Liver (tissue), 3 donors: ENCODE results near the gene RNF126.

Source experiments
- CTCF ChIP-seq: fragments of 150-350 bp; IDR thresholded peaks from 2 replicates; pipeline ENCODE4 v1.5.1; 2017; ENCODE audit warnings: improper control_type of control experiment, low read depth, low read length; ENCODE audit not compliant: missing input control
- HNF4G ChIP-seq: IDR thresholded peaks from 2 replicates; pipeline ENCODE4 v1.6.1; 2016; ENCODE audit warnings: antibody characterized with exemption
- RAD21 ChIP-seq, 2 donors: IDR thresholded peaks; 2 replicates each; pipeline ENCODE4 v1.6.1; 2016; ENCODE audit warnings: antibody characterized with exemption in 2 of 2, mild to moderate bottlenecking in 2 of 2
- REST ChIP-seq: IDR thresholded peaks from 2 replicates; pipeline ENCODE4 v1.6.1; 2016; ENCODE audit warnings: antibody characterized with exemption, mild to moderate bottlenecking
- SP1 ChIP-seq: IDR thresholded peaks from 2 replicates; pipeline ENCODE4 v1.6.1; 2018; ENCODE audit warnings: antibody characterized with exemption, mild to moderate bottlenecking
- TF ChIP-seq, protein P1 (sequence below): IDR thresholded peaks from 2 replicates; pipeline ENCODE4 v1.6.1; 2016; ENCODE audit warnings: antibody characterized with exemption
- donor health status: healthy.
- donor health status: healthy.

DNA sequence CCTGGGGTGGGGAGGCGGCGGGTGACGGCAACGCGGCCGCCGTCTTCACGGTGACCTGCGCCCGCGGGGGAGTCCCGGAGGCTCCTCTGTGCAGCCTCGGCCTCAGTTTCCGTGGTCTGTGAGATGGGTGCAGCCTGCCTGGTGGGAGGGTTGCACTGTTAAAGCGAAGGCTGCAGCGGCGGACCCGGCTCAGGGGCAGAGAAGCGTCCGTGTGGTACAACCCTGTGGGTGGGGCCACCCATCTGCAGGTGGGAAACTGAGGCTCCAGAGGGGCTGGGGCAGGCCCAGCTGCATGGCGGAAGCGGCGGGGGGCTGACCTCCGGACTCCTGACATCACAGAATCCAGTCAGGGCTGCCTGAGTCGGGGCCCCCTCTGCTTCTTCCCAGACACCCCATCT lies 22.9 kb downstream of the RNF126 start:
- no peak for TF ChIP-seq CTCF
- no peak for TF ChIP-seq REST
- no peak for TF ChIP-seq RAD21 (IDR thresholded peaks at IDR 0.05)
- TF ChIP-seq, protein P1, sequence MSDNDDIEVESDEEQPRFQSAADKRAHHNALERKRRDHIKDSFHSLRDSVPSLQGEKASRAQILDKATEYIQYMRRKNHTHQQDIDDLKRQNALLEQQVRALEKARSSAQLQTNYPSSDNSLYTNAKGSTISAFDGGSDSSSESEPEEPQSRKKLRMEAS, result no peak
- no peak for TF ChIP-seq SP1
- TF ChIP-seq HNF4G, result no peak
